GM21390 (cell line): ENCODE measurements around the gene TAGLN3.
A peak's percentile ranks its signal among the peaks of the same experiment; 100 is the strongest.
"Not testable (repeated sequence)": the region's sequence is repeated elsewhere in the genome, so short reads cannot be mapped to it uniquely, and the experiment has no call there.

Experiments used
- ATAC-seq: cut with Tn5 transposase; IDR thresholded peaks from one replicate; pipeline ENCODE4 v1.9.1; 2021; ENCODE audit not compliant: unreplicated experiment

TAGLN3 gene

DNA sequence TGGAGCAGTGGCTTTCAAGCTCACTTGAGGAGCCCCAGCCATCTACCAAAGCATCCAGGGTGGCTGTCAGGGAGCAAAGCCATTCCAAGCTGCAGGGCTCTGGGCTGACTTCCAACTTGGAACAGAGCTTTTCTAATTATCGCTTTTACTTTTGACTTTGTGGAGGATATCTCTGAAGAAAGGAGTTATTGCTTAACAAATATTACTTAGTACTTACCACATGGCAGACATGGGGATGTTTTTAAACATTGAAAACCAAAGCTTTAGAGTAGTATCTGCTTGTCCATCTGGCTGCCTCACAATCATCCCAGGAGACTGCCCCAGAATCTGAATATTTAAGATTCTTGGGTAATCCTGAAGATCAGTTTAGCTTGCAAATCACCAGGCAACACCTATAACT, 8.9 kb downstream of the TAGLN3 start:
- ATAC-seq: no peak

DNA sequence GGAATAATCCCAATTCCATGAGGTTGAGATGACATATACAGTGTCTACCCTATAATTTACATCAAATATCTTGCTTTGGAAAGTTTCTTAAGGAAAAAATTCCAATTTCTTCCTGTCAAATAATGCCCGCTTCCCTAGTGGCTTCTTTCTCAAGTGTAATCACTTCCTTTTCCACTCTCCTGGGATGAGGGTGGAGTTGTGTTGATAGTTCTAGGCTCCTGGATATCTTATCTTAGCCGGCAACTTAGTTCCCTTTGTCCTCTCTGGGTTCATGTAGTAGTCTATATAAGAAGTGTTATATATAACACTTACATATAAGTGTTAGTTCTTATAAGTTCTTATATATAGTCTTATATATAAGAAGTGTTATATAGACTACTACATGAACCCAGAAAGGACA, 10.9 kb downstream of the TAGLN3 start:
- ATAC-seq: no peak

DNA sequence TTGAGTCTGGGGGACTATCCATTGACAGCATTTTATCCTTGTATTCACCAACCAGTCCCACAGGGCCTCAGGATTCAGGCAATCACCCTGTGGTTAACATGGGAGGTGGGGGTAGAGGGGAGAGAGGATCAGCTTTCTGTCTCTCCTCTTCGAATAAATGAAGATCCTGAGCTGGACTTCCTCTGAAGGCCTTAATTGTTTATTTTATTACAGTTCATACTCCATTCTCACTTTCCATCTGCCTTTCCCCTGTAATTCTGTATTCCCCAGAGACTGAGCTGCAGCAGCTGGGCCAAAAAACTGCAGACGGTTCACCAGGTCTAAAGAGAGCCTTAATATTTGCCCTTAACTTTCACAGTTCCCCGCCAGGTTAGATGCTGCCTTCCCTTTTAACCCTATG, 11.9 kb downstream of the TAGLN3 start:
- ATAC-seq: no peak

DNA sequence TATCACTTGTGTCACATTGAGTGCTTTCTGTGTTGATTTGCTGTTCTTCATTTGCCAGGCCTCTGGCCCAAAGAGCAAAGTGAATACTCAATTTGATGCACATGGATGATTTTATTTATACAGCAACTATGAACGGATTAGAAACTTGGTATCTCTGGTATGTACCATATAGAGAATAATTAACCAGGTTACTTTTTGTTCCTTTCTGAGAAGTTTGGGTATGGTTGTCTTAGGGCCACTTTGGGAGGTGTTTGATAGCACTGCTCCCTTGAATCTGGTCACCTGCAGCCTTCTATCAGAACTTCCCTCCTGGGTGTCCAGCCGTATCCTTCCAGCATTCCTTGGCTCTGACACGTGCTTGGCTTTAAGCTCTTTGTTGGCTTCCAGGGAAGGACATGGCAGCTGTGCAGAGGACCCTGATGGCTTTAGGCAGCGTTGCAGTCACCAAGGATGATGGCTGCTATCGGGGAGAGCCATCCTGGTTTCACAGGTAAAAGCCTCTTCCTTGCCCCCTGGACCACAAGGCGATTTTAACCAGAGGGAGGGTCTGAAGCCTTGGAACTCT, 12.7 kb downstream of the TAGLN3 start:
- ATAC-seq: no peak

DNA sequence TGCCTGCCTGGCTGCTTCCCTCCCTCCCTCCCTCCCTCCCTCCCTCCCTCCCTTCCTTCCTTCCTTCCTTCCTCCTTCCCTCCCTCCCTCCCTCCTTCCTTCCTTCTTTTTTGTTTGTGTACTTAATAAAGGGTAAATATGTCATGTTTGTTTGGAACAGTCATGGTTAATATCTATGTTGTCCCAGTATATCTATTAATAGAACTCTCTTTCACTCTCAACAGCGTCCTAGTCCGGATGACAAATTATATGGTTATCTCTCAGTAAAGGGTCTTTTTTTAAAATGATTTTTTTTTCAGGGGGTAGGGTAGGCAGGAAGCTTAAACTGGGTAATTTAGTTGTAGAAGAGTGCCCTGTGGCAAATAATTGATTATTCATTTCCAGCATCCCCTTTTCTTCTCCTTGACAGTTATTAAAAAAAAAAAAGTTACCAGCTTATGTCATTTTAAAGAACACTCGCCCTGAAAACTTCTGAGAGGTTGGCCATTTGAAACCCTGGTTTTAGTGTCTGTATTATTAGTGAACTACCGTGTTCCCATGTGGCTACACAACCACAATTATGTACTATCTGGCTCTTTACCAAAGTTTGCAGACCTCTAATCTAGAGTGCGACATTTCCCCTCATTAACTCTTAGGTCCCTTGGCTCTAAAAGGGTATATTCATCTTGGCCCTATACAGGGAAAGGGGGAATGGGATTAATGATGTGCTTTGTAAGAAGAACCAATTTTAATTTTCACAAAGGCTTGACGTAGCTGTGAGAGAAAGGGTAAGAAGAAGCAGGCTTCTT, 13.7 kb downstream of the TAGLN3 start:
- no peak for ATAC-seq

DNA sequence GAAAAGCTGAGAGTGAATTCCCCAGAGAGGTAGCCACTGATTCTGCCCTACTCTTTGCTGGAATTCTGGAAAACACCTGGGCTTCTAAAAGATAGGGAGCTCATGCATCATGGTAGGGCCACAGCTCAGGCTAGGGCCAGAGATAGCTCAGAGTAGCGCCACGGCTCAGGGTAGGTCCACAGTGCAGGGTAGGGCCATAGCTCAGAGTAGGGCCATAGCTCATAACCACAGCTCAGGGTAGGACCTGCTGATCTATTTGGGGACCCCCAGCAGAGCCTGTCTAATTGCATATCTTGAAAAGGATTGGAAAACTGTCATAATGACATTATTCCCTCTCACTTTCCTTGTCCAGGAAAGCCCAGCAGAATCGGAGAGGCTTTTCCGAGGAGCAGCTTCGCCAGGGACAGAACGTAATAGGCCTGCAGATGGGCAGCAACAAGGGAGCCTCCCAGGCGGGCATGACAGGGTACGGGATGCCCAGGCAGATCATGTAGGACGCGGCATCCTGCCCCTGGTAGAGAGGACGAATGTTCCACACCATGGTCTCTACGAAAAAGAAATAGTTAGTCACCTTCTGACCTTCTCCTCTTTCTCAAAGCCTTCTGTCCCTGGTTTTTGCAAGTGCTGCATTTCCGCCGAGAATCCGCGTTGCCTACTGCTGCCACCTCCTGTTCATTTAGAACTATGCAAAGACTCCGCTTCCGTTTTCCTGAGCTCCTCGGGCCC, 14.5 kb downstream of the TAGLN3 start:
- peak; percentile 87 for ATAC-seq

DNA sequence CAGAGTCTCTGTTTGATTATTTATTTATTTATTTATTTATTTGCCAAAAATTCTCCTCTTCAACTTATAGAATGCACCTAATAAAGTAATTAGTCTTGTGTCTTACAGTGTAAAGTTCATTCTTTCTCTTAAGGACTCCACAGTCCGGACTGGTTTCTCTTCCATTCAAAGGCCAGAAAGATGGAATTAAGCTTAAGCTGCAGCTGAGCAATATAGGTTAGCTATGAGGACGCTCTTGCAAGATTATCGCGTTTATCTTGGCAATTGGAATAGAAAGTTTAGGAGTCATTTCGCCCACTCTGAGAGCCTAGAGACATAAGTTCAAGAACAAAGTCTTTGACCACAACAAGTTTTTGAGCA, 15.0 kb downstream of the TAGLN3 start:
- peak; percentile 29 for ATAC-seq

DNA sequence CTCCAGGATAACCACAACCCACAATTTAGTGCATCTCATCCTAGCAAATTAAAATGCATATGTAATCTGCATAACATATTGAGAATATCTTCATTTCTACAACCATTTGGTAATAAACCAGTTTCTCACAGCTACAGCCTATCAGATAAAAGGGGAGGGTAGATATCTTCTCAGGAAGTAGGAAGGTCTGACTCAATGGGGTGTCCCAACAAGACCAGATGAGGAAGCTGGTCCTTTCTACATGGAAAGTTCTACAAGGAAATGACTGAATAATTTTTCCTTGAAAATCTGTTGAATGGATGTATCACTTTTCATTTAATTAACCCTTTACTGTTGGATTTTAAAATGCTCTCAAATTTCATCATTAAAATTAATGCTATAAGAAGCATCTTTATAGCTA, 18.4 kb downstream of the TAGLN3 start:
- no peak for ATAC-seq

DNA sequence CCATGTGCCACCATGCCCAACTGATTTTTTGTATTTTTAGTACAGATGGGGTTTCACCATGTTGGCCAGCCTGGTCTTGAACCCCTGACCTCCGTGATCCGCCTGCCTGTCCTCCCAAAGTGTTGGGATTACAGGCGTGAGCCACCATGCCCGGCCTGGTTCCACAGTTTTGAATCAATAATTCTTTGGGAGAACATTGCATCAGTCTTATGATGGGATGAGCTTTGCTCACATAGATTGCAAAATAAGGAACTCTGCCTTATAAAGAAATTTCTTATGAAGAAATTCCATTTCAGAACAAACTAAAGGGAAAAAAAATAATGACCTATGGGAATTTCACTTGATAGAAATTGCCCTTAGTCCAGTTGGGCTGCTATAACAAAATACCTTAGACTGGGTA, 20.0 kb downstream of the TAGLN3 start:
- no peak for ATAC-seq

DNA sequence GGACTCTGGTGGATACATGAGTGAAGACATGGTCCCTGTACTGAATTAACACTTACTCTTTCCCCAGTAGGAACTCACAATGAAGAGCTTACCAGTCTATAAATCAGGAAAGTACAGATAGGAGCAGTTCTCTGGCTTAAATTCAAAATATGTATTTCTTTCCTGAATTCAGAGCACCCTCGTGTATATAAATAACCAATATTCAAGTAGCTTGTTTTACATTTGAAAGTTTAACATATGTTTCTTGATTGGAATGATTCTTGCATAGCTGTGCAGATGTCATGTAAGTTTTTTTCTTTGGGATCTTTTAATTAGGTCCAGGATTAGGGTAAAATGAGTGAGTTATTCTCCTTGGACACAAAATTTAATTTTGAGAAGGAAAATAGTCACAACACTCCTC, 21.0 kb downstream of the TAGLN3 start:
- no peak for ATAC-seq

DNA sequence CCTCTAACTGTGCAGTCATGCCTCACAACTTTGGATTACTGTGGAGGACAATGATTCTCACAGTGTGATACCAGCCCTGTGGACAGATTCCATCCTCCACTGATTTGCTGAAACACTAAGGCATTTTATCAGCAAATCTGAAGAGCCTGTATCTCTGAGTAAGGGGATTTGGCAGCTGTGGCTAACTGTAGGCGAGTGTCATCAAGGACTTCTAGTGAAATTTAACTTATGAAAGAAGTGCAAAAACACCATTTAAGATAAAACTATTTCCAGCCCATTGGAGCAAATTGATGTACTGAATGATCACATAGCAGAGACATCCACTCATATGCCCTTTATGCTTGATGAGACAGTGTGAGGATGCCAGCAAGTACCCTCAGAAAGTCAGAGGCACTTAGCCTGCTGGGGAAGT, 22.0 kb downstream of the TAGLN3 start:
- no peak for ATAC-seq

DNA sequence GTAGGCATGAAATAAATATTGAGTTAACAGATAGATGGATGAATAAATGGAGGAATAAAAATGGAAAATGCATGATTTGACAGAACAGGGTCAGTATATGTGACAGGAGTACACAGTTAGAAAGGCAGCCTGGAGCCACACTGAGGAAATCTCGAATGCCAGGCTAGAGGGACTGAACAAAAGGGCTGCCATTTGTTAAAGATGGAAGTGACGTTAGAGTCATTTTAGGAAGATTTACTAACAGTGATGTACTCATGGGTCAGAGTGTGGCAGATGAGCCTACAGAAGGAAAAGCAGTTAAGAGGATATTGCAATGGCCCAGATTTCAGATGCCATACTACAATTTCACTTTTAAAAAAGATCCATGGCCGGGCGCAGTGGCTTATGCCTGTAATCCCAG, 28.4 kb downstream of the TAGLN3 start:
- ATAC-seq: no peak

DNA sequence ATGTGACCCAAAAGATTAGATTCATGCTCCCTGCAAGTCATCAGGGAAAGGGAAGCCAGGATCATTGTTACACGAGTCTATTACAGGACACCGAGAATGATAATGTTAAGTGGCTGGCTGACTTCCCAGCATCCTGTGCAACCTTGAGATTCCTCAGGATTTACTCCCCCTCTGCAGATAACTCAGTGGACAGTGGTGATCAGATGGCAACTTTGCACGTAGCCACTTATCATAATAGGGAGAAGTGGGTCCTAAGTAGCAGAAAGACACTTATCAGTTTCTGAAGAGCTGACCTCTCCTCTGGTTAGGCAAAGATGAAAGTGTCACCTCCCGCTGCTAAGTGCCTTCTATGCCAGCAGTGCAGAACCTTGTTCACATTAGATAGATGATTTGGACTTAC, 29.1 kb downstream of the TAGLN3 start:
- no peak for ATAC-seq

DNA sequence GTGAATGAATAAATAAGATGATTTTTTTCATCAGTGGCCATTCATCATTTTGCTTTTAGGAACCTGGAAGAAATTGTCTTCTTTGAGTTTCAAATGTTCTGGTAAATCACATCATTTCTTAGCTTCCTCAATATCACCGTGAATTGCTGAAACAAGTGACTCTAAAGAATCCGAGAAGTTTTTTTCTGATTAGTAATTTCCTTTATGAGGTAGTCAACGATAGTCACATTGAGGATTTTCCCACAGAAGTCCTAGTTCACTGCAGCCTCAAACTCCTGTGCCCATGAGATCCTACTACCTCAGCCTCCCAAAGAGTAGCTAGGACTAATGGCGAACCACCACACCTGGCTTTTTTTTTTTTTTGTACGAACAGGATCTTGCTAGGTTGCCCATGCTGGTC, 32.2 kb downstream of the TAGLN3 start:
- no peak for ATAC-seq

DNA sequence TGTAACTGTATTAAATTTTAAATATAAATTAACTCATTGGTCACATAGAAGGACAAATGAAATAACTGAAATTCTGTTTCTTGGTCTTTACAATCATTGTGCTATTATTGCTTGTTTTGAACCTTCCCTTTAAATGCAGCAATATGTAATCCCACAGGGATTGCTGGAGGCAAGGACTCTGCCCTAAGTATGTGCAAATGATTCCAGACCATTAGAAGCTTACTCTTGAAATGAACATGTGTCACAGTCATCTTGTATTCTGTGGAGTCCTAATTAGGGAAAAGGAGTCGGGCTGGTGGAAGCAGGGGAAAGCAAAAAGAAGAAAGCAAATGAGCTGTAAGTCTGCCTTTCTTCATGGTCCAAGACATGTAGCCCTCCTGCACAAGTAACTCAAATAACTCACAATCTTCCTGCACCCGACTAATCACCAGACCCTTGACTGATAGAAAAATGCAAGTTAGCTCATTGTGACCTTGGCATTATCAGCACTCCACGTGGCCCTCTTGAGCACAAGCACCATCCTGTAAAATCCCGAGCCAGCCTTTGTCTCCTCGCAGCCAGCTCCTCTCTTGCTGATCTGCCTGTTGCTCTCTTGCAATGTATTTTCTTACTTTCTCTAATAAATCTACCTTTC, 33.5 kb downstream of the TAGLN3 start:
- ATAC-seq: no peak

DNA sequence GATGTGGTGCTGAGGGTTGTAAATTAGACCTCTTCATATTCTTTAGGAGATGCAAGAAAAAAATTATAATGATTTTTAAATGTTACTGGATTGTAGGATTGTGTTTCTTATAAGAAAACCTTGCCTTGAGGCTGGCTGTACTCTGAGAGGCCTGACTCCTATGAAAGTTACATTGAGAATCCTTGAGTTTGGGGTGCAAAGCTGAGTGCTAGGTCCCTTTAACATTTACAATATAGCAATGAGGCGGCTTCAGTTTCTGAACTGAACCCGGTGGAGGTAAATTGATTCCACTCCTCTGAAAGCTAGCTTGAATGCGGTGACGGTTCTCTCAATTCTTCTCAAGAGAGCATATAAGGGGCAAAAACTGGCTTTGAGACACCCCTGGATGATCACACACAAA, 35.7 kb downstream of the TAGLN3 start, which contains the start of gene TMPRSS7:
TSS of gene TMPRSS7 (plus strand) at position 301 of the 400 bp plus-strand sequence. CDS start 110 bp downstream, outside the sequence.
- ATAC-seq: no peak

DNA sequence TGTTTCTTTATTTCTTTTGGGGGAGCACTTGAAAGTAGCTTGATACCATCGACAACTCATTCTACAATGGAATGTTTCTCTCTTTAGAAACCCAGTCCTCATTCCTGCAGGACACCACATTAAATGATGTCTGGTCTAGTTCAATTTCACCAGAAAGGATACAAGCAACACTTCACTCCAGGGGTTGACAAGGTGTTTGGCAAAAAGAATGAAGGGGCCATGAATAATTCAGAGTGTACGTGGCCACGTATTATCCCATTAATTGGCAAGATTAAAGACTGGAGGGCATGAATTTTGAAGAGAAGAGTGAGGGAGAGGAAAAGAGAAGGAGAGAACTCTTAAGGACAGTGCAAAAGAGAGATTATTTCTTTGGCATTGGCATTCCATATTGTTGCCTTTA, 36.5 kb downstream of the TAGLN3 start:
- ATAC-seq: no peak

DNA sequence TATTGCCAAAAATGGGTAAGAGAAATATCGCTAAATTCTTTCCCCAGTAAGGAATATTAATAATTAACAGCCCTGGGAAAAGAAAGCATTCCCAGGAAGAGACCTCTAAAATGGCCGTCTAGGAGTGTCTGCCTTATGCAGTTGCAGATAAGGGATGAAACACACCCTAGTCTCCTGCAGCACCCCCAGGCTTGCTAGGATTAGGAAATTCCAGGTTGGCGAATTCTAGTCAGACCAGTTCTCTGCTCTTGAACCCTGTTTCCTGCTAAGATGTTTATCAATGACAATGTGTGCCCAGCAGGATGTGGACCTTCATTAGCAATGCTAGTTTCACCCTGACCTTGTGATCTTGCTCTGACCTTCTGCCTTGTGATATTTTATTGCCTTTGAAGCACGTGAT, 38.5 kb downstream of the TAGLN3 start:
- ATAC-seq: not testable (repeated sequence)

DNA sequence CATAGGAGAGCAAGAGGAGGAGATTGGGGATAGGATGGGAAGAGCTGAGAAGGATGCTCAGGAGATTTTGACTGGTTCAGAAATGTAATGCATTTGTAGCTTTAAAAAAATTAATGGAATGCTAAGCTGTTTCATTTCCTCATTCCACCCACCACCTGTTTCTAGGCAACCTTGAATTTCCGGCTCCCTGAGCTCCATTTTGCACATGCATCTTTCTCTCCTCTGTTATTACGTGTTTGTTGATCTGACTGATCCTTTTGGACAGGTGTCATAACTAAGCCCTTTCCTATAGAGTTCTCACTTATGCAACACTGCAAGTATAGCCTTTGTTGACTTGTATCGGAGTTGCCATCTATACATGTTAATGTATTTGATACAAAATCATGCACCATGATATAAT, 40.1 kb downstream of the TAGLN3 start:
- no peak for ATAC-seq

DNA sequence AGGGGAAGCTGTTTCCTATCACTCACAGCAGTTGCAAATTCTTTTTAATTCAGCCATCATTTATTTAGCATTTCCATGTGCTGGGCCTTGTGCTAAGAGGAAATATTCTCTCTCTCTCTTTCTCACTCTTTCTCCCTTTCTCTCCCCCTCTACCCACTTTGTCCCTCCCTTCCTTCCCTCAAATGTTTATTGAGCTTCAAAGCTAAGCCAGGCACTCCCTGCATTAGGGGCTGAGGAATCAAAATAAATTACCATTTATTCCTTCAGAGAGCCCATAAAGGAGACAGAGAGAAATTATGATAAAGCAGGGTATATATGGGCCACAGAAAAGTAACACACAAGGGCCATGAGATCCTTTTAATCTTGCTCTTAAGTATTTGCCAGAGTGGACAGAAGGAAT, 42.6 kb downstream of the TAGLN3 start:
- ATAC-seq: no peak

DNA sequence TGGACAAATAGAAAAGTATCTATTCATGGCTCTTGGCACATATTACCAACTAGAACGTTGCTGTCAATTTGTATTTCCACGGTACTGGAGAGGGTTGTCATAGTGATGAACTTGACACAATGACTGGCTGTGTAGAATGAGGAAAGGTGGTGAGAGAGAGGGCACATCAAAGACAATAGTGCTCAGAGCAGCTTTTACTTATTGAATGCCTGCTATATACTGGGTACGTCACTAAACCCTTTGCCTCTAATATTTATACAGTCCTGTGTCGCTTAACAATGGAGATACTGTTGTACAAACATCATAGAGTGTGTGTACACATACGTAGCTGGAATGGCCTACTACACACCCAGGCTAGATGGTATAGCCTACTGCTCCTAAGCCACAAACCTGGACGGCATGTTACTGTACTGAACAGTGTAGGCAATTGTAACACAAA, 44.1 kb downstream of the TAGLN3 start:
- ATAC-seq: no peak
